ENCODE measurements around the gene AASDHPPT. TPM values are rescaled to one million over a fixed set of nuclear protein-coding genes. Genes with fewer than 3 reads are reported as not detected.

Gene AASDHPPT
- polyA plus RNA-seq, 3 donors from 2014 or later: 25.0 to 64.1 (median 36.1) TPM

DNA sequence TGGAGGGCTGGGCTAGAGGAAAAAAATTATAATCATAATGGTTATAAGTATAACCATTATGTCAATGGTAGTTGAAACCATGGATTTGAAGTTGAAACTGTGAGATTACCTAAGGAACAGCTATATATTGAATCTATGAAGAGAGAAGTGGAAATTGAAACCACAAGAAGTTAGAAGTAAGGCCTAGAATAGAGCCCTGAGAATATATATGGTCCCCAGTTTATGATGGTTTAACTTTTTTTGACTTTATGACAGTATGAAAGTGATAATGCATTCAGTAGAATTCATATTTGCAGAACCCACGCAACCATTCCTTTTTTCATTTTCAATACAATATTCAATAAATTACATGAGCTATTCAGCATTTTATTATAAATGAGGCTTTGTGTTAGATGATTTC, 15.0 kb downstream of the AASDHPPT start:
- Mint-ChIP-seq H3K27me3 (ENCODE audit: low read depth in 3 of 3) (no peaks in the 10 kb centered on the region), H3K9me3 (no peaks in the 10 kb centered on the region), H3K4me3 (no peak overlapping the region), H3K27ac (peak overlapping the region in 2 of 6 donors; percentile 11 to 72), H3K36me3 (peaks cover 7 to 36% (median 32%) of the 10 kb centered on the region in 3 donors), H3K4me1 (peaks cover 14 to 36% of the 10 kb centered on the region in 2 donors)
- no peak for DNase-seq

DNA sequence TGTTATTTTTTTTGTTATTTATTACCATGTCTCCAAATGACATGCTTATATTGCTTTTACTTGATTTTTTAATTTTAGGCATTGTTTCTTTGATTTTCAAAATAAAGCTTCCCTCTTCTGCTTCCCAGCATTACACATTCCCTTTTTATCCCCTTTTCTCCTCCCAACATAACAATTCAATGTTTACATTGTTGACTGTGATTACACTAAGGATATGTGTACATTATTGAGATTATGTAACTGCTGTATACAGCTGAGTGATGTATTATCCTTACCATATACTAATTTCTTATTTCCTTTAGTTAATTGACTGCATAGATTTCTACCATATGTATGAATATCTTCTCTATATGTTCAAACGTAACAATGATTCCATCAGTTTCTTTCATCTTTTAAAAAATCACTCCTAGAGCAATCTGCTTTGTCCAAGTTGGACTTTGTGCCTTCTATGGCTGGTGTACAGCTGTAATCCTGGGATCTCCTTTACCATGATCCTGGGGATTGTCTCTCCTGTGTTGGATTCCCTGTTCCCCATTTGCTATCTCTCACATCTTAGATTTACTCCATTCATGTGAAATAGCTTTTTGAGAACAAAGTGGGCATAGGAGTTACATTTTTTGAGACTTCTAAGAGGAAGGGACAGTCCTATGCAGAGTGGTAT, 21.6 kb downstream of the AASDHPPT start:
- Mint-ChIP-seq H3K27ac (peak overlapping the region in 1 of 6 donors; percentile 19), H3K4me3 (no peak overlapping the region), H3K36me3 (peaks cover 18 to 38% (median 31%) of the 10 kb centered on the region in 3 donors)

DNA sequence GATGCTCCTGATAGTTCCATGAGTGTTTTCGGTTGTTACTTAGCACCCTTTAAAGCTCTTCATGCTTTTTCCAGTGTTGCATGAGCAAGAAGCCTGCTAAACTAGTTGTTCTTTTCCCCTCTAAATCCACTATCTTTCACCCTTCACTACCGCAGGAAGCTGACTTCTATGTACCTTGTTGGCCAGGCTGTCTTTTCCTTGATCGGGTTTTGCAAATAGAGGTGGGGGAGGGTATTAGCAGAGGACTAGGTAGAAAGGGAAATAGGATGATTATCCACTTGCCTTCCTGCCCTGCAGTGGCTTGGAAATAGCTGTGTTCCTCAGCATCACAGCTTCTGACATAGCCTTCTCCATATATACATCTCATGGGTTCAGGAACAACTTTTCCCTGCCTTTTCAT, 23.9 kb downstream of the AASDHPPT start:
- Mint-ChIP-seq H3K36me3 (peaks cover 18 to 22% (median 18%) of the 10 kb centered on the region in 3 donors), H3K4me3 (no peak overlapping the region), H3K27me3 (ENCODE audit: low read depth in 3 of 3) (peaks cover 0 to 2% (median 0%) of the 10 kb centered on the region in 3 donors), H3K4me1 (no peaks in the 10 kb centered on the region), H3K27ac (no peak overlapping the region), H3K9me3 (no peaks in the 10 kb centered on the region)
- no peak for DNase-seq

More for the DNA sequence above, 21.6 kb downstream of the AASDHPPT start:
- no peak for DNase-seq
- no peaks in the 10 kb centered on the region for H3K9me3 Mint-ChIP-seq
- H3K4me1 Mint-ChIP-seq: no peaks in the 10 kb centered on the region
- peaks cover 0 to 2% (median 0%) of the 10 kb centered on the region in 3 donors for H3K27me3 Mint-ChIP-seq (ENCODE audit: low read depth in 3 of 3)

DNA sequence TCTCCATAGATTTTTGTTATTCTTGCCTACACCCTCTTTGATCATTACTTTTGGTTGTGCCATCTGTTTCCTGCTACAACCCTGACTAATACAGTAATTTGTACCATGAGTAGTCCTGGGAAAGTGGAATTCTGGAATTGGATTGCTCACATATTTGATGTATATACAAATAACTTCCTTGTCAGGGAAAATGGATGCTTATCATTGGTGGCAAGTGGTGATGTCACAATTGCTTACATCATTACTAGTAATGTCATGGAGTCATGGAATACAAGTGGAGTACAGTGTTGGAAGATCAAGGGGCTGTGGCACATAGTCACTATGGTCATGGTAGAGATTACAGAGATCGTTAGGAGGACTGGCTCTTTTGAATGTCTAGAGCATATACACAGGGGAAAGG, 24.4 kb downstream of the AASDHPPT start:
- Mint-ChIP-seq H3K9me3 (no peaks in the 10 kb centered on the region), H3K4me3 (no peak overlapping the region), H3K27ac (no peak overlapping the region), H3K36me3 (peaks cover 13 to 18% (median 18%) of the 10 kb centered on the region in 3 donors), H3K27me3 (ENCODE audit: low read depth in 3 of 3) (peaks cover 0 to 2% (median 0%) of the 10 kb centered on the region in 3 donors), H3K4me1 (no peaks in the 10 kb centered on the region)
- no peak for DNase-seq

DNA sequence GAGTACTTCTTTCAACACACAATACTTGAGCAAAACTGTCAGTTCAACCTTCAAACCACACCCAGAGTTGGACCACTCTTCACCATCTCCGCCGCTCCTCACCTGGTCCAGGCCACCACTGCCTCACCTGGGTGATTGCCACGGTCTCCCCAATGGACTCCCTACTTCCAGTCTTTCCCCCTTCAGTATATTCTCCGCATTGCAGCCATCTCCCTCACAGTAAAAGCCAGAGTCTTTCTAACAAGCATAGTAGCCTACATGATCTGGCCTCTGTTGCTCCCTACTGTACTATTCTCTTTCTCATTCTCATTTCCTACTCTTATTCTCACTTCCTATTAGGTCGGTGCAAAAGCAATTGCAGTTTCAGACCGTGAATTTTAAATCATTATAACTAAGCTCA, 28.5 kb downstream of the AASDHPPT start:
- H3K4me3 Mint-ChIP-seq: no peak overlapping the region
- H3K27ac Mint-ChIP-seq: no peak overlapping the region
- H3K27me3 Mint-ChIP-seq (ENCODE audit: low read depth in 3 of 3): peaks cover 0 to 6% (median 2%) of the 10 kb centered on the region in 3 donors
- H3K4me1 Mint-ChIP-seq: no peaks in the 10 kb centered on the region
- DNase-seq: no peak
- no peaks in the 10 kb centered on the region for H3K9me3 Mint-ChIP-seq
- H3K36me3 Mint-ChIP-seq: peaks cover 0 to 5% (median 0%) of the 10 kb centered on the region in 3 donors

DNA sequence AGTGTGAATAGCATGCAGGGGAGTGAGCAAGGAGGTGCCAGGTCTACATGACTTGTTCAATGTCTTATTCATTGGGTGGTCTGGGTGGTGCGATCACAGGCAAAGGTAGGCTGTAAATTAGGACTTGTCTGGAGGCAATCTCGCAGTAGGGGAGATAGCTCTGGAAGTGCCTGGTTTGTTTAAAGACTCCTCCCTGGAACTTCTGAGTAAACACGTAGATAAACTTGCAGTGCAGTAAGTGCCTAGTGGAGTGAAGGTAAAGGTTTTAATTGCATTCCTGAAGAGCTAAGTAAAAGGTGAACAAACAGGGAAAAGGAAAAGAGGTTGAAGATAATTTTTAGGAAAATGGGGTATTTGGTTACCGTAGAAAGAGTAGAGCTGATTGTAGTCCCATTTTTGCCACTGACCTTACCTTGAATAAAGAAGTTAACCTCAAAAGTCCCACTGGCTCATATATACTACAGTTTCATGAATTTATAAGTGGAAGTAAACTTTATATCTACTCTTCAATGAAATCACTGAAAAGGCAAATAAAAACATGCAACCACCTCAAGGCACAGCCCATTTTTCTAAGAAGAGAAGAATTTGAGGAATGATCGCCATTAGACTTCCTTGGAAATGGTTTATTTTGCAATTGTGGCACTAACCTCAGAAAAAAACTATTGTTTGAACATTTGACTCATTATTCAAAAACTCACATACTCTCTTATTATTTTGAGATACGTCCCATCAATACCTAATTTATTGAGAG, 44.3 kb downstream of the AASDHPPT start:
- H3K9me3 Mint-ChIP-seq: peaks cover 0 to 9% (median 2%) of the 10 kb centered on the region in 6 donors
- no peak overlapping the region for H3K27ac Mint-ChIP-seq
- H3K27me3 Mint-ChIP-seq (ENCODE audit: low read depth in 3 of 3): peaks cover 0 to 10% (median 5%) of the 10 kb centered on the region in 3 donors
- no peaks in the 10 kb centered on the region for H3K4me1 Mint-ChIP-seq
- no peaks in the 10 kb centered on the region for H3K36me3 Mint-ChIP-seq
- no peak for DNase-seq
- H3K4me3 Mint-ChIP-seq: no peak overlapping the region

DNA sequence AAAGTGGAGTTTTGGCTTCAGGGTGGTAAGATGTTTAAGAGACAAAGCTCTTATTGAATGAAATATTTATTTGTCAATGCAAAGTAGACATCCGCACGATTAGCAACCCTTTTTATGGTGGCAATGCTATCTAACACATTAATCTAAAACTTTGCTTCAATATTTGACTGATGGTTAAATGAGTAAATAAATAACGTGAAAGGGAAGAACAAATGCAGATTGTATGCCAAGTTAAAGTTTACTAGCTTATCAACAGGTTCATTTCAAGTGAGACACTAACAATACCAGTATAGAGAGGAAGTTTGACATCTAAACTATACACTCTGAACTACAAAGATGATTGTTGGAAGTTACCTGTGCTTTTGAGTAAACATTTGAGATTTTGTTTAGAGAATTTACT, 50.1 kb downstream of the AASDHPPT start:
- Mint-ChIP-seq H3K27ac (no peak overlapping the region), H3K9me3 (no peaks in the 10 kb centered on the region), H3K36me3 (no peaks in the 10 kb centered on the region), H3K27me3 (ENCODE audit: low read depth in 3 of 3) (peaks cover 0 to 8% (median 7%) of the 10 kb centered on the region in 3 donors), H3K4me1 (no peaks in the 10 kb centered on the region), H3K4me3 (no peak overlapping the region)
- no peak for DNase-seq

DNA sequence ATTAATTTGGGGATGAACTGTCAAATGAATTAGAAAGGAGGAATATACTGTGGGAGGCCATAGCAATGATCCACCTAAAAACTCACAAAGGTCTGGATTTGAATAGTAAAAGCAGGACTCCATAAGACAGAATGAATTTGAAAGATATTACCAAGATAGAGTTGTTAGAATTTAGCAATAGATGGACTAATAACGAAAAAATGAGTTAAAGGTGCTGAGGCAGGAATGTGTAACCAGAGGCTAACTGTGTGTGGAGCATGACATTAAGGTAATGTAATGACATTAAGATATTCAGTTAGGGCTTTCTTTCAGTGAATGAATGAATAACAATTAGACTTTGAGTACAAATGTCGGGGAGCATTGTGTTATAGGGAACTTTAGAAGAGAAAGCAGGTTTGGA, 51.3 kb downstream of the AASDHPPT start:
- no peak overlapping the region for H3K27ac Mint-ChIP-seq
- DNase-seq: no peak
- peaks cover 0 to 9% (median 7%) of the 10 kb centered on the region in 3 donors for H3K27me3 Mint-ChIP-seq (ENCODE audit: low read depth in 3 of 3)
- H3K36me3 Mint-ChIP-seq: no peaks in the 10 kb centered on the region
- H3K9me3 Mint-ChIP-seq: no peaks in the 10 kb centered on the region
- H3K4me3 Mint-ChIP-seq: no peak overlapping the region
- H3K4me1 Mint-ChIP-seq: no peaks in the 10 kb centered on the region

DNA sequence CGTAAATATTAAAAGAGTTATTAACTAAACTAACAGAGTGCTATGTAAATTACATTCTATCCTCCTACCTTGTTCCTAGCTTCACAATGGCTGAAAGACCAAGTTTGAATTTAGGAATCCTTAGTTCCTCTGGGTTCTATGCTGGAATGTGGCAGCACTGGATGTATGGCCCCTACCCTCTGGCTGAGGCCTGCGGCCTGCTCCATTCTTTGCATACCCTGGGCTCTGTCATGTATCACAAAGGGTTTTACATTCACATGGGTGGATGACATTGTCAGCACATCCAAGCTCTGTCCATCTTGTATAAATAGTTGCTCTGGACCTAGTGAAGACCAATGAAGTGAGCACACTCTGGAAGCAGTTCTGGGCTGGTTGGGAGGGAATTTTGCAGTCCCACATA, 54.5 kb downstream of the AASDHPPT start:
- no peak overlapping the region for H3K27ac Mint-ChIP-seq
- peaks cover 0 to 6% (median 6%) of the 10 kb centered on the region in 3 donors for H3K27me3 Mint-ChIP-seq (ENCODE audit: low read depth in 3 of 3)

DNA sequence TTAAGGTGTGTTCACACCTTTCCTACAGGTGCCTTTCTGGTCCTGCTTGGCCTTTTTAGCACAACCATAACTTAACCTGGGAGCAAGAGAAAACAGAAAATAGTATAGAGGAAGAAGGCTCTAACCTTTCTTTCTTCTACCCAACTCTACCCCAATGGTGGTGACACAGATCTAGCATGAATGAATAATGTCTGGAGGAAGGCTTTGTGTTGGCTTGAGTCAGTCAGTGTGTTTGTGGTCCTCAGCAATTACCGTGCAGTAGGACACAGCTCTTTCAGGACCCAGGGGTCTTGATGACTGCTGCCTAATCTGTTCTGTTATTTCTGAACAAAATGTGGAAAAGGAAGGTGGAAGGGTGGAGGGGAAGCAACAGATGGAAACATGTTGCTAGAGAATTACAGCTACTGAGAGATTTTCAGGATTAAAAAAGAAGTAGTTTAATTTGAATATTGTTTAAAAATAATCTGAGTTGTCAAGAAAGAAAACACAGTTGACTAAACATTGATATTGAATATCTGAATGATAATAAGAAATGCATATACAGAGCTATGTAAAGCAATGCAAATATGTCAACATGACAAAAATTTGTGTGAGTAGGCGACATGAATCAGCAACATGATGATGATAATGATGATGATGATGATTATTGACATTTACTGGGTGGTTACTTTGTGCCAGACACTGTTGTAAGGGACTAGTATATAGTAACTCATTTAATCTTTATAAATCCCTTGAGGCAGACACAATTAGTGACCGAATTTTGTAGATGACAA, 55.3 kb downstream of the AASDHPPT start:
- Mint-ChIP-seq H3K9me3 (peaks cover 0 to 2% (median 0%) of the 10 kb centered on the region in 6 donors), H3K4me3 (no peak overlapping the region), H3K36me3 (no peaks in the 10 kb centered on the region), H3K4me1 (no peaks in the 10 kb centered on the region), H3K27me3 (ENCODE audit: low read depth in 3 of 3) (peaks cover 0 to 7% (median 6%) of the 10 kb centered on the region in 3 donors), H3K27ac (no peak overlapping the region)
- DNase-seq: no peak

More for the DNA sequence above, 54.5 kb downstream of the AASDHPPT start:
- no peaks in the 10 kb centered on the region for H3K36me3 Mint-ChIP-seq
- DNase-seq: no peak
- H3K9me3 Mint-ChIP-seq: peaks cover 0 to 2% (median 0%) of the 10 kb centered on the region in 6 donors
- H3K4me3 Mint-ChIP-seq: no peak overlapping the region
- no peaks in the 10 kb centered on the region for H3K4me1 Mint-ChIP-seq

DNA sequence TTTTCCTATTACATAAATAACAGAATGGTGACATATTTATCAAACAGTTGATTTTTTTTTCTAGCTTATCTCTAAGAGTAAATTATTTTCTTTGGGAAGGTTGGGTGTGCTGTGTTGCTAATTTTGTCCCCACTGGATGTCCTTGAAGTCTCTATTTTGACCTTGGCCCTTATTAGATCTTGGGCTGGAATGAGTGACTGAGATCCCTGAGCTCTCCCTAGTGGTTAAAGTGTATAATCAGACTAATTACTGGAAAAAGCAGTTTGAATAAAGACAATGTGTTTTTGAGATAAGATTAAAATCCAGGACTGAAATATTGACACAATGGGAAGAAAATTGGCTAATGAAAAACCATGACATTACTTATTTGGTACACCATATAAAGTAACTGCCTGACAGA, 56.1 kb downstream of the AASDHPPT start:
- peaks cover 0 to 8% (median 6%) of the 10 kb centered on the region in 3 donors for H3K27me3 Mint-ChIP-seq (ENCODE audit: low read depth in 3 of 3)
- H3K27ac Mint-ChIP-seq: no peak overlapping the region
- no peak overlapping the region for H3K4me3 Mint-ChIP-seq
- no peaks in the 10 kb centered on the region for H3K36me3 Mint-ChIP-seq
- no peaks in the 10 kb centered on the region for H3K4me1 Mint-ChIP-seq
- H3K9me3 Mint-ChIP-seq: peaks cover 0 to 2% (median 0%) of the 10 kb centered on the region in 6 donors
- no peak for DNase-seq

DNA sequence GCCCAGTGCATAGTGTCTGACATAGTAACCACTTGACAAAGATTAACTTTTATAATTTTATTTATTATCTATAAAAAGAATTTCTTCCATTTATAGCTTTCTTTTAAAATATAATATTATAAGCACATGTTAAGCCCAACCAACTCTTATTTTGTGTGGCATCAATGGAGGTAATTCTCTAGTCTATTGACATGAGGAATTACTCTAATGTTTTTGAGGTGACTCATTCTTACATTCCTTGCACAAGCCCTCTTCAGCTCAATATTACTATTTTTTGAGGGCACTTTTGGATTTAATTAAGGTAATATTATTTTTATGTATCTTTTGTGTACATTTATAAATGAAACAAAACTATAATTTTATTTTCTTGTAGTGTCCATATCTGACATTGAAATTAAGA, 59.6 kb downstream of the AASDHPPT start:
- Mint-ChIP-seq H3K4me1 (no peaks in the 10 kb centered on the region), H3K27ac (no peak overlapping the region), H3K36me3 (no peaks in the 10 kb centered on the region), H3K9me3 (peaks cover 0 to 10% (median 0%) of the 10 kb centered on the region in 6 donors), H3K27me3 (ENCODE audit: low read depth in 3 of 3) (peaks cover 0 to 5% (median 3%) of the 10 kb centered on the region in 3 donors), H3K4me3 (no peak overlapping the region)
- DNase-seq: no peak

DNA sequence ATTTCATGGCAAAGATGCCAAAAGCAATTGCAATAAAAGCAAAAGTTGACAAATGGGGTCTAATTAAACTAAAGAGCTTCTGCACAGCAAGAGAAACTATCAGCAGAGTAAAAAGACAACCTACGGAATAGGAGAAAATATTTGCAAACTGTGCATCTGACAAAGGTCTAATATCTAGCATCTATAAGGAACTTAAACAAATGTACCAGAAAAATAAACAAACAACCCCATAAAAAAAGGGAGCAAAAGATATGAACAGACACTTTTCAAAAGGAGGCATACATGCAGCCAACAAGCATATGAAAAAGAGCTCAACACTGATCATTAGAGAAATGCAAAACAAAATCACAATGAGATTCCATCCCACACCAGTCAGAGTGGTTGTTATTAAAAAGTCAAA, 60.3 kb downstream of the AASDHPPT start:
- Mint-ChIP-seq H3K27me3 (ENCODE audit: low read depth in 3 of 3) (peaks cover 0 to 2% (median 0%) of the 10 kb centered on the region in 3 donors), H3K9me3 (peaks cover 0 to 17% (median under 1%) of the 10 kb centered on the region in 6 donors)

More for the DNA sequence above, 60.3 kb downstream of the AASDHPPT start:
- no peaks in the 10 kb centered on the region for H3K4me1 Mint-ChIP-seq
- no peaks in the 10 kb centered on the region for H3K36me3 Mint-ChIP-seq
- no peak for DNase-seq
- no peak overlapping the region for H3K4me3 Mint-ChIP-seq
- no peak overlapping the region for H3K27ac Mint-ChIP-seq

Data from immature natural killer cell (primary cell).